Loucy (cell line): Measurements from ENCODE around the gene TFEB.
A peak's percentile ranks its signal among the peaks of the same experiment; 100 is the strongest.

Source experiments
- H2AFZ ChIP-seq: fragments of 200-600 bp; sonication (generic); 2 replicates; pipeline ENCODE4 v1.6.0; 2016; ENCODE audit warnings: antibody characterized with exemption, mild to moderate bottlenecking, low read length, moderate library complexity
- H3F3A ChIP-seq: fragments of 200-600 bp; 2 replicates; pipeline ENCODE4 v1.6.0; 2016; ENCODE audit warnings: antibody characterized with exemption, low read depth, mild to moderate bottlenecking
- H3K27me3 ChIP-seq: fragments of 200-600 bp; sonication (generic); 2 replicates; pipeline ENCODE4 v1.6.1; 2014; ENCODE audit warnings: low read length, mild to moderate bottlenecking; ENCODE audit not compliant: insufficient read depth, poor library complexity, severe bottlenecking
- H3K36me3 ChIP-seq: fragments of 200-600 bp; sonication (generic); 2 replicates; pipeline ENCODE4 v1.6.1; 2016; ENCODE audit warnings: low read length; ENCODE audit not compliant: insufficient read depth
- H3K4me1 ChIP-seq: fragments of 200-600 bp; sonication (generic); 2 replicates; pipeline ENCODE4 v1.5.1; 2014; ENCODE audit warnings: low read length, mild to moderate bottlenecking; ENCODE audit not compliant: insufficient read depth, poor library complexity, severe bottlenecking
- H3K4me2 ChIP-seq: fragments of 200-600 bp; sonication (generic); 2 replicates; pipeline ENCODE4 v1.6.0; 2014; ENCODE audit warnings: antibody characterized with exemption, low read length, low read depth, mild to moderate bottlenecking; ENCODE audit not compliant: poor library complexity, severe bottlenecking
- H3K4me3 ChIP-seq: fragments of 200-600 bp; sonication (generic); 2 replicates; pipeline ENCODE4 v1.5.1; 2014; ENCODE audit warnings: low read length, mild to moderate bottlenecking, mixed read lengths; ENCODE audit not compliant: poor library complexity, severe bottlenecking
- H3K79me2 ChIP-seq: fragments of 200-600 bp; sonication (generic); 2 replicates; pipeline ENCODE4 v1.6.1; 2014; ENCODE audit warnings: low read length; ENCODE audit not compliant: insufficient read depth
- H3K9ac ChIP-seq: fragments of 200-600 bp; sonication (generic); 2 replicates; pipeline ENCODE4 v1.6.0; 2014; ENCODE audit warnings: mild to moderate bottlenecking, low read depth, low read length, moderate library complexity; ENCODE audit not compliant: poor library complexity, severe bottlenecking
- H3K9me2 ChIP-seq: fragments of 200-600 bp; sonication (generic); replicated peaks from 2 replicates; pipeline ENCODE4 v1.6.1; 2016; ENCODE audit warnings: low read depth, low read length, mixed read lengths
- H3K9me3 ChIP-seq: fragments of 200-600 bp; sonication (generic); 2 replicates; pipeline ENCODE4 v1.6.1; 2014; ENCODE audit warnings: mild to moderate bottlenecking, antibody characterized with exemption, low read length, low read depth; ENCODE audit not compliant: insufficient read depth
- H4K20me1 ChIP-seq: fragments of 200-600 bp; sonication (generic); 2 replicates; pipeline ENCODE4 v1.6.0; 2014; ENCODE audit warnings: antibody characterized with exemption, low read length, mild to moderate bottlenecking; ENCODE audit not compliant: insufficient read depth, poor library complexity, severe bottlenecking
- EZH2phosphoT487 ChIP-seq: fragments of 200-600 bp; IDR thresholded peaks from 2 replicates; pipeline ENCODE4 v1.6.1; 2018; ENCODE audit warnings: antibody characterized with exemption, mild to moderate bottlenecking, moderate library complexity, borderline replicate concordance
- TF ChIP-seq, protein P1 (sequence below): fragments of 200-600 bp; sonication (generic); conservative IDR thresholded peaks from 2 replicates; pipeline ENCODE4 v1.5.1; 2014; ENCODE audit warnings: mild to moderate bottlenecking, antibody characterized with exemption, low read length

The TFEB gene

DNA sequence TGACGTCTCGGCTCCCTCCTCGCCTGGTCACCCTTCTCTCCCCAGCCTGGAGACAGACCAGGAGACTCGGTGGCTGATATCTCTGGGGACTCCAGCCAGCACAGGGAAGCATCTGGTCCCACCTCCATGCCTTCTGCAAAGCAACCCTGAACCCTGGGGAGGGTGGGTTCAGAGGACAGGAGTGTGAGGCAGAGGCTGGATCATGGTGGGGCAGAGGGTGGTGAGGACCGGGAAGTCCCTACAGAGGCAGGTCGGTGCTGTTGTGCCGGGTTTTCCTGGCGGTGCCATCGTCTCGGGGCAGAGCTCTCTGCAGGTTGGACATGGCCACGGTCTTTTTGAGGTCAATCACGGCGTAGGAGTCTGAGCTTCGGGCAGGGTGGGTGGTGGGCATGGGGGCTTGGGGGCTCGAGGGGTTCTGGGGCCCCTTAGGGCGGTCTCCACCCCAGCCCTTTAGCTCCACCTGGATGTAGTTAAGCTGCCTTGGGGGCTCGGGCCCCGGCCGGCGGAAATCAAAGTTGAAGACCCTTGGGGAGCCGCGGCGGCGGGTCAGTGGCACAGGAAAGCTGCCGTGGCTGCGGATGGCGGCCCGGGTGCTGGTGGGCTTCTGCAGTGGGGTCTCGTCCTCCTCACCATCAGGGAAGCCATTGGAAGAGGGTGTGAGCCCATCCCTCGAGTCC is 35.1 kb upstream of the TFEB start:
- Histone ChIP-seq H3K4me3 (no peak overlapping the region), H4K20me1 (no peaks in the 10 kb centered on the region), H3K4me2 (no peak overlapping the region), H3K9me2 (no peaks in the 10 kb centered on the region), H3K27me3 (no peaks in the 10 kb centered on the region), H3F3A (no peaks in the 10 kb centered on the region), H3K9ac (no peak overlapping the region), H3K36me3 (peaks cover 13% of the 10 kb centered on the region; the same call in 1 of the 2 replicates), H3K9me3 (no peaks in the 10 kb centered on the region), H3K79me2 (no peaks in the 10 kb centered on the region), H3K4me1 (peaks cover 34% of the 10 kb centered on the region), H2AFZ (no peak overlapping the region)
- TF ChIP-seq, protein P1, sequence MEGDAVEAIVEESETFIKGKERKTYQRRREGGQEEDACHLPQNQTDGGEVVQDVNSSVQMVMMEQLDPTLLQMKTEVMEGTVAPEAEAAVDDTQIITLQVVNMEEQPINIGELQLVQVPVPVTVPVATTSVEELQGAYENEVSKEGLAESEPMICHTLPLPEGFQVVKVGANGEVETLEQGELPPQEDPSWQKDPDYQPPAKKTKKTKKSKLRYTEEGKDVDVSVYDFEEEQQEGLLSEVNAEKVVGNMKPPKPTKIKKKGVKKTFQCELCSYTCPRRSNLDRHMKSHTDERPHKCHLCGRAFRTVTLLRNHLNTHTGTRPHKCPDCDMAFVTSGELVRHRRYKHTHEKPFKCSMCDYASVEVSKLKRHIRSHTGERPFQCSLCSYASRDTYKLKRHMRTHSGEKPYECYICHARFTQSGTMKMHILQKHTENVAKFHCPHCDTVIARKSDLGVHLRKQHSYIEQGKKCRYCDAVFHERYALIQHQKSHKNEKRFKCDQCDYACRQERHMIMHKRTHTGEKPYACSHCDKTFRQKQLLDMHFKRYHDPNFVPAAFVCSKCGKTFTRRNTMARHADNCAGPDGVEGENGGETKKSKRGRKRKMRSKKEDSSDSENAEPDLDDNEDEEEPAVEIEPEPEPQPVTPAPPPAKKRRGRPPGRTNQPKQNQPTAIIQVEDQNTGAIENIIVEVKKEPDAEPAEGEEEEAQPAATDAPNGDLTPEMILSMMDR = no peak
- no peak for TF ChIP-seq EZH2phosphoT487

DNA sequence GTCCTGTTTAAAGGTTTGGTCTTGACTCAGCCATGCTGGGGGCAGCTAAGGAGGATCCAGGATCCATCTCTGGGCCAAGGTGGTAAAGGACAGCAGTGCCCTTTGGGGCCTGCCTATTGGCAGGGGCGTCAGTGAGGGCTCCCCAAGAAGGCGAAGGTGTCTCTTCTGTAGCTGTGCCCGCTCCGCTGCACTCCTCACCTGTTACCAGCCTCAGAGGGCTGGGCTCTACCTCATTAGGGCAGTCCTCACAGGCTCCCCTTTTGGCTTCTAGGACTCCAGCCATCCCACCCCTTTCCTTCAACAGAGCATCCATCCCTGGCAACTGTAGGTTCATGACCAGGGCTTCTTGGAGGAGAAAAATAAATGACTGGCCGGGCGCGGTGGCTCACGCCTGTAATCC is 34.0 kb upstream of the TFEB start:
- no peaks in the 10 kb centered on the region for H3K9me2 ChIP-seq
- no peak overlapping the region for H2AFZ ChIP-seq
- peak overlapping the region; percentile 30 for H3K4me3 ChIP-seq
- no peaks in the 10 kb centered on the region for H4K20me1 ChIP-seq
- H3K79me2 ChIP-seq = no peaks in the 10 kb centered on the region
- H3K9ac ChIP-seq = peak overlapping the region; percentile 63
- TF ChIP-seq, protein P1 = no peak
- no peak for TF ChIP-seq EZH2phosphoT487
- peaks cover 34% of the 10 kb centered on the region for H3K4me1 ChIP-seq
- H3F3A ChIP-seq = no peaks in the 10 kb centered on the region
- H3K27me3 ChIP-seq = no peaks in the 10 kb centered on the region
- H3K36me3 ChIP-seq = peaks cover 13% of the 10 kb centered on the region; the same call in 1 of the 2 replicates
- H3K9me3 ChIP-seq = no peaks in the 10 kb centered on the region
- H3K4me2 ChIP-seq = peak overlapping the region; percentile 61

DNA sequence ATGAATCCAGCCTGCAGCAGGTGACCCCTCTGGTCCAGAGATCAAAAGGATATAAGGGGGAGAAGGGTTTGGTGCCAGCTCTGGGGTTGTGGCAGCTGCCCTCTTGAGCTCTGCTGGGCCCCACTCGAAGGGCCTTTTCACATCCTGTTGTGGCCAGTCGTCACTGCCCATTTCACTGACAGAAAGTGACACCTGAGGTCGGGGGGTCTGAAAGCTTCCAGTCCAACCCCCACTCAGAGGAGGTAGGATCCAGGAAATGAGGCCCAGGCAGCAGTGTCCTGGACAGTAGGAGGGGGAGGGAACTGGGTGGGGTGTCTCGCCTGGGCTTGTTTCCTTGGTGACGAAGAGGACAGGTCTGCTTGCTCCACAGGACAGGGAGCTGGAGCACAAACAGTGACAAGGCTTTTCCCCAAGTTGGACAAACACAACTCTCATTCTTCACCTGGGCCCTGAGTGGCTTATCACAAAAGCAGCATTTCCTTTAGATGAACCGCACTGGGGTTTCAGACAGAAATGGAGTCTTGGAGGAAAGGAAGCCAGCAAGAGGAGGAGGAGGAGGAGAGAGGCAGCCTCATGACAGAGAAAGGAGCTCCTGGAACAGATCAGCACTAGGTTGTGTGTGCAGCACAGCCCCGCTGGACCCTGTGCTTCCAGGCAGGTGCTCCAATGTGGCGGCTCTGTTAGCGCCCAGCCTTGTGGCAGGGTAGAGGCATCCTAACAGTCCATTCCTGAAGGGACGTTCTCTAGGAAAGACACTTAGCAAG is 33.3 kb upstream of the TFEB start:
- no peak overlapping the region for H2AFZ ChIP-seq
- no peaks in the 10 kb centered on the region for H3K79me2 ChIP-seq
- no peaks in the 10 kb centered on the region for H3K9me3 ChIP-seq
- H3K27me3 ChIP-seq = no peaks in the 10 kb centered on the region
- peak overlapping the region; percentile 30 for H3K4me3 ChIP-seq
- H3K9me2 ChIP-seq = no peaks in the 10 kb centered on the region
- TF ChIP-seq, protein P1 = no peak
- no peak for TF ChIP-seq EZH2phosphoT487
- peak overlapping the region; percentile 63 for H3K9ac ChIP-seq
- peak overlapping the region; percentile 61 for H3K4me2 ChIP-seq
- no peaks in the 10 kb centered on the region for H4K20me1 ChIP-seq
- H3F3A ChIP-seq = no peaks in the 10 kb centered on the region
- peaks cover 13% of the 10 kb centered on the region; the same call in 1 of the 2 replicates for H3K36me3 ChIP-seq
- peaks cover 34% of the 10 kb centered on the region for H3K4me1 ChIP-seq
